Large intestine (tissue), 3 donors: ENCODE measurements around the gene ZNF491. TPM values are rescaled to one million over a fixed set of nuclear protein-coding genes. Genes with fewer than 3 reads are reported as not detected.
"Not testable (repeated sequence)": the region's sequence is repeated elsewhere in the genome, so short reads cannot be mapped to it uniquely, and the experiment has no call there.

ENCODE experiments used
- DNase-seq, 2 donors: peaks; one replicate each; pipeline versions ENCODE4 v3.0.0 to v3.0.0-alpha.2; 2013
- H3K27ac ChIP-seq: one replicate; pipeline ENCODE4 v1.5.1; 2013; ENCODE audit warnings: low read length
- H3K27me3 ChIP-seq: 2 replicates; pipeline ENCODE4 v1.6.1; 2013; ENCODE audit warnings: low read length; ENCODE audit not compliant: control insufficient read depth, insufficient read depth
- H3K36me3 ChIP-seq: 2 replicates; pipeline ENCODE4 v1.6.1; 2013; ENCODE audit warnings: low read length; ENCODE audit not compliant: control insufficient read depth, insufficient read depth
- H3K4me1 ChIP-seq: one replicate; pipeline ENCODE4 v1.6.1; 2013; ENCODE audit warnings: low read length; ENCODE audit not compliant: control insufficient read depth, insufficient read depth
- H3K4me3 ChIP-seq: one replicate; pipeline ENCODE4 v1.5.1; 2013; ENCODE audit warnings: low read length
- H3K9me3 ChIP-seq: one replicate; pipeline ENCODE4 v1.6.1; 2013; ENCODE audit warnings: mild to moderate bottlenecking, low read depth, low read length, moderate library complexity; ENCODE audit not compliant: control insufficient read depth
- WGBS: methylation state at CpG from one replicate; pipeline ENCODE4 v1.1.5; 2013; ENCODE audit warnings: low lambda C conversion rate; ENCODE audit not compliant: insufficient coverage; 5-methylcytosine and 5-hydroxymethylcytosine counted together
- polyA plus RNA-seq: library from polyadenylated mRNA; unstranded; fragments of 120-200 nt; gene quantifications from one replicate; pipeline ENCODE4 v1.2.1, GENCODE V29; 2013

The ZNF491 gene
- polyA plus RNA-seq, 1 donor: 2.4 TPM

DNA sequence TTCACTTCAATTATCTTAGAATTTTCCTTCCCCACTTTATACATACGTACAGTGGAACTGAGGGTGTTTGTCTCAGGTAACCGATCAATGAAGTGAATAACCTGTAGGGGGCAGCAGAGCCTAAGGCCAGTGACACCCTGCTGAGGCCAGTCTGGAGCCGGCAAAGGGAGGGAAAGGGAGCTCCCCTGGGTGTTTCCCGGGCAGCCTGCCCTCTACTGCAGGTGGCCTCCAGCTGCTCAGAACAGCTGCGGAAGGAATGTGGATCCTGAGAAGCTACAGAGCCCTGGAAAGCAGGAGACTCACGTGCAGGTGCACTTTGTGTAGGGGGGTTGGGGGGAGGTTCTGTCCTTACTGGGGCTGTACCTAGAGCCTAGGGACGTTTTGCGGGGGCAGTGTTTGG, 832 bp upstream of the ZNF491 start:
- Histone ChIP-seq H3K36me3 (no peaks in the 10 kb centered on the region), H3K4me3 (no peak overlapping the region), H3K27ac (no peak overlapping the region), H3K4me1 (peaks cover 11% of the 10 kb centered on the region), H3K9me3 (no peaks in the 10 kb centered on the region), H3K27me3 (no peaks in the 10 kb centered on the region)
- peak; percentile 88 to 89 for DNase-seq
- no CpG with 5 or more reads among the region's 8 CpGs for WGBS

DNA sequence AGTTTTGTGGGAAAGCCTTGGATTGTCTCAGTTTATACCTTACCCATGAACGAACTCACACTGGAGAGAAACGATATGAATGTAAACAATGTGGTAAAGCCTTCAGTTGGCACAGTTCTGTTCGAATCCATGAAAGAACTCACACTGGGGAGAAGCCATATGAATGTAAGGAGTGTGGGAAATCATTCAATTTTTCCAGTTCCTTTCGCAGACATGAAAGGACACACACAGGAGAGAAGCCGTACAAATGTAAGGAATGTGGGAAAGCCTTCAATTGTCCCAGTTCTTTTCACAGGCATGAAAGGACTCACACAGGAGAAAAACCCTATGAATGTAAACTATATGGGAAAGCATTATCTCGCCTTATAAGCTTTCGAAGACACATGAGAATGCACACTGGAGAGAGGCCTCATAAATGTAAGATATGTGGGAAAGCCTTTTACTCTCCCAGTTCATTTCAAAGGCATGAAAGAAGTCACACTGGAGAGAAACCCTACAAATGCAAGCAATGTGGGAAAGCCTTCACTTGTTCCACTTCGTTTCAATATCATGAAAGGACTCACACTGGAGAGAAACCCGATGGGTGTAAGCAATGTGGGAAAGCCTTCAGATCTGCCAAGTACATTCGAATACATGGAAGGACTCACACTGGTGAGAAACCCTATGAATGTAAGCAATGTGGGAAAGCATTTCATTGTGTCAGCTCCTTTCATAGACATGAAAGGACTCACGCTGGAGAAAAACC, 8.2 kb downstream of the ZNF491 start:
- WGBS: no CpG with 5 or more reads among the region's 11 CpGs
- H3K36me3 ChIP-seq: no peaks in the 10 kb centered on the region

DNA sequence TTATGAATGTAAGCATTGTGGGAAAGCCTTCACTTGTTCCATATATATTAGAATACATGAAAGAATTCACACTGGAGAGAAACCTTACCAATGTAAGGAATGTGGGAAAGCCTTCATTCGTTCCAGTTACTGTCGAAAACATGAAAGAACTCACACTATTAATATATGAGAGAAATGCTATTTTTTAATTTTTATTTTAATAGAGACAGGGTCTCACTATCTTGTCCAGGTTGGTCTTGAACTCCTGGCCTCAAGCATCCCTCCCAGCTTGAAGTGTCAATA, 8.7 kb downstream of the ZNF491 start:
- WGBS: no CpG with 5 or more reads among the region's 2 CpGs
- H3K27ac ChIP-seq: no peak overlapping the region
- peaks cover 9% of the 10 kb centered on the region for H3K9me3 ChIP-seq
- DNase-seq: no peak
- no peaks in the 10 kb centered on the region for H3K36me3 ChIP-seq
- H3K27me3 ChIP-seq: no peaks in the 10 kb centered on the region
- no peak overlapping the region for H3K4me3 ChIP-seq
- H3K4me1 ChIP-seq: no peaks in the 10 kb centered on the region

More for the DNA sequence above, 8.2 kb downstream of the ZNF491 start:
- H3K9me3 ChIP-seq: peaks cover 9% of the 10 kb centered on the region
- H3K4me1 ChIP-seq: no peaks in the 10 kb centered on the region
- H3K27me3 ChIP-seq: no peaks in the 10 kb centered on the region
- H3K27ac ChIP-seq: no peak overlapping the region
- H3K4me3 ChIP-seq: no peak overlapping the region
- DNase-seq: no peak

DNA sequence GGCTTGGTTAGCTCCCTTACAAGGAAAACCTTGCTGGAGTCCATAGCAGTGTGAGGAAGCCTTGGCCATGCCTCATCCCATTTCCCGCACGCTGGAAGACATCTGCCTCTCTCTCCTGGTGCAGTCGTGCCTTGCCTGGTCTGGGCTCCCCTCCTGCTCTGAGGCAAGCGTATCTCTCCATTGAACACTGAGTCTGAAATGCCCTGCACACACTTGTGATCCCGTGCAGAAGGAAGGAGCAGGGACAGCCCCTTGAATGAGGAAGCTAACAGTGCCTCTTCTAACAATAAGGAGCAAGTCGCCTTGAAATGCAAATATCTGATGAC, 15.3 kb downstream of the ZNF491 start:
- Histone ChIP-seq H3K4me3 (peak overlapping the region; percentile 97), H3K9me3 (peaks cover 15% of the 10 kb centered on the region)
- no peak for DNase-seq

DNA sequence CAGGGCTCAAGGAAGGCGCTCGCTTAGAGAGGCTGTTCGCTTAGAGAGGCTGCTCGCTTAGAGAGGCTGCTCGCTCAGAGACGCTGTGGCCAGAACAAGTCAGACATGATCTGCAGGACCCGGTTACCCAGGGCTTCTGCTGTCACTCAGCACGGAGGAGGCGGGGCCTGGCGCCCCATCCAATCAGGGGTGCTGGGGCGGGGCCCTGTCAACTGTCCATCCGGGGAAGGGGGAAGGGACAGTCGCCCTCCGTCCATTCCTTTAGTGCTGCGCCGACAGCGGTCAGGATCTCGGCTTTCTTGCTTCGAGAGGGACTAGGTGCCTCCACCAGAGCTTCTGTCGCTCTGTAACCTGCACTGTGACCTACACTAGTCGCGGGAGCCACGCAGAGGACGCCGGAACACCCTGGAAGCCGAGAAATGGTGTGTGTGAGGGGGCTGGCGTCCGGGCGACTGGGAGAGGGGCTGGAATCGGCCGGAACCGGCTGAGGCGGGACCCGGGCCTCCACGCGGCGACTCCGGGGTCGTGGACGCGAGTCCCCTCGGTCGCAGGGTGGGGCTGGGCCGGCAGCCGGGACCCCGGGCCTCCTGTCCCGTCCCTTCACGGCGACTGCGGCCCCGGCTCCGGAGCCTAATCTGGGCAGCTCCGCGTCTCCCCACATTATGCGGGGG, 15.8 kb downstream of the ZNF491 start, which contains the start of gene ZNF440:
TSS of gene ZNF440 (plus strand) at position 245 of the 671 bp plus-strand sequence. CDS start at position 420, 175 bp downstream.
- Histone ChIP-seq H3K4me3 (peak within 1 kb of the TSS; percentile 97), H3K4me1 (peaks cover 6% of the 10 kb centered on the region), H3K9me3 (peaks cover 16% of the 10 kb centered on the region), H3K27ac (peak within 1 kb of the TSS; percentile 96), H3K36me3 (peaks cover 7% of the 10 kb centered on the region), H3K27me3 (no peaks in the 10 kb centered on the region)
- no CpG with 5 or more reads among the region's 55 CpGs for WGBS
- peak; percentile 96 to 97 for DNase-seq

More for the DNA sequence above, 15.3 kb downstream of the ZNF491 start:
- H3K27me3 ChIP-seq: no peaks in the 10 kb centered on the region
- H3K27ac ChIP-seq: peak overlapping the region; percentile 58
- peaks cover 6% of the 10 kb centered on the region for H3K4me1 ChIP-seq
- H3K36me3 ChIP-seq: peaks cover 4% of the 10 kb centered on the region
- WGBS: no CpG with 5 or more reads among the region's 6 CpGs

DNA sequence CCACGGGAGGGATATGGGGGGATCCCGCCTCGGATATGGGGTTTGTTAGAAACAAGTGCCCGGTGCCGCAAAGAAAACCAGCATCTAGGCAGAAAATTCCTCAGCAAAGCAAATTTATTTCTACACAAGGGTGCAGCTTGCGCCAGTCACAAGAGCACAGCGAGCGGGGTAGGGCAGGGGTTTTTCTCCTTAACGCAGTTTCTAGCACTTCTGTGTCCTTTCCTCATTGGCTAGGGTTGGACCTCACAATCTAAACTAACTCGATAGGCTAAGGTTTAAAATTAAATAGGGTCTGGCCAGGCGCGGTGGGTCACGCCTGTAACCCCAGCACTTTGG, 16.3 kb downstream of the ZNF491 start:
- H3K27me3 ChIP-seq: no peaks in the 10 kb centered on the region
- H3K27ac ChIP-seq: peak overlapping the region; percentile 96
- H3K4me3 ChIP-seq: peak overlapping the region; percentile 97
- WGBS: no CpG with 5 or more reads among the region's 13 CpGs
- H3K4me1 ChIP-seq: peaks cover 6% of the 10 kb centered on the region
- H3K9me3 ChIP-seq: peaks cover 22% of the 10 kb centered on the region
- peaks cover 12% of the 10 kb centered on the region for H3K36me3 ChIP-seq
- peak; percentile 2 to 70 for DNase-seq

DNA sequence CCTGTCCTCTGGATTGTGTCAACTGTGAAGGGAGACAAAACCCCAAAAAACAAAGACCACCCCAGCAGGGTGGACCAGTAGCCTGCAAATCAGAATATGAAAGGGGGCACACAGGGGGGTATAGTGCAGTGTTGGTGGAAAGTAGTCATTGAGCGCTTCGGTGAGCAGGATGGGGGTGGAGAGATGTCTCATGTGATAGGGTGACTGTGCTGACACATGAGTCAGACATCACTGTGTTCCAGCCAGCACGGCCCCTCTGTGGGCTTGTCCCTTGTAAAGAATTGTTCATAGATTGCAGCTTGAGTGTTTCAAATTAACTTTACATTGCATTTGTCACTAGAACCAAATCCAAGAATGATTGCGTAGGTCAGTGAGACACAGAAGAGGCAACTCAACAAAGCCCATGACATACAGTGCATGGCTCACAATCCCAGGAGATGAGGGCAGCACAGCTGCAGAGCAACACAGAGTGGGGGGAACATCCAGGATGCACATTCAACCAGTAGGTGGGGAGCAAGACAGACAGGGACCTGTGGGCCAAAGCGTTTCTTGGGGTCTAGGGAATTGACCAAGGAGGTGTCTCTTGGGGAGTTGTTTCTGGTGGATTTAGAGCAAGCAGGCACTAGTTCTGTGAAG, 23.3 kb downstream of the ZNF491 start:
- Histone ChIP-seq H3K27ac (no peak overlapping the region), H3K4me3 (no peak overlapping the region), H3K27me3 (no peaks in the 10 kb centered on the region), H3K4me1 (no peaks in the 10 kb centered on the region), H3K9me3 (peaks cover 35% of the 10 kb centered on the region), H3K36me3 (peaks cover 31% of the 10 kb centered on the region)
- no peak for DNase-seq
- no CpG with 5 or more reads among the region's 5 CpGs for WGBS

DNA sequence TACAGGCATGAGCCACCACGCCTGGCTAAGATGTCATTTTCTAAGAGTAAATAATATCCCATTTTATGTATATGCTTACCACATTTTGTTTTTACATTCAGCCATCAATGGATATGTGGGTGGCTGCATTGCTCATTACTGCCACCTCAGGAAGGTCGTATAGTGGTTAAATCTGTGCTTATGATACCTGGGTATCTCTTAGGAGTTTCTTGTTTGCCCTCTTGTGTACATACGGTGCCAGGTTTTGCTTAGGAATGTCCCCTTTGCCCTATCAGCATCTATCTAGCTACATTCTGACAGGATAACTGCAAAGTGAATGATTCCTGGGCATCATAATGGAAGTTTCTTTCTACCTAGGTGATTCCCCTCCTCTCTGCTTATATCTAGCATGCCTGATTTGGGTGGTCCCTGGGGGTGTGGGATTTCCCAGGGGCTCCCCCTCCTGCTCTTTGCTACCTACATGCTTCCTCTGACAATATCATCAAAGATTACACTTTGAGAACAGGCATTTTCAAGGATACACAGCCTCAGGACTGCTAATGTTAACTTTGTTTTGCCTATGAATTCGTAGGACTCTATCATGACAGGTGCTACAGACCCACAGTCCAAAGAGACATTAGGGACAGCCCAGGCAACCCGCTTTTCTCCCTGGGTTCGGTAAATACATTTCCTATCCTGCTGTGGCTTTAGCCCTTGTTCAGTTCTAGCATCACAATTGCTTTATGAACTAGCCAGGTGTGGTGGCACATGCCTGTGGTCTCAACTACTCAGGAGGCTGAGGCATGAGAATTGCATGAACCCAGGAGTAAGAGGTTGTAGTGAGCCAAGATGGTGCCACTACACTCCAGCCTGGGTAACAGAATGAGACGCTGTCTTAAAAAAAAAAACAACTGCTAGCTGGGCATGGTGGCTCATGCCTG, 30.9 kb downstream of the ZNF491 start:
- H3K4me1 ChIP-seq, H3K27me3 ChIP-seq, DNase-seq, H3K4me3 ChIP-seq, H3K27ac ChIP-seq: not testable (repeated sequence)
- Histone ChIP-seq H3K36me3 (peaks cover 47% of the 10 kb centered on the region), H3K9me3 (peaks cover 49% of the 10 kb centered on the region)
- no CpG with 5 or more reads among the region's 7 CpGs for whole genome bisulfite sequencing

DNA sequence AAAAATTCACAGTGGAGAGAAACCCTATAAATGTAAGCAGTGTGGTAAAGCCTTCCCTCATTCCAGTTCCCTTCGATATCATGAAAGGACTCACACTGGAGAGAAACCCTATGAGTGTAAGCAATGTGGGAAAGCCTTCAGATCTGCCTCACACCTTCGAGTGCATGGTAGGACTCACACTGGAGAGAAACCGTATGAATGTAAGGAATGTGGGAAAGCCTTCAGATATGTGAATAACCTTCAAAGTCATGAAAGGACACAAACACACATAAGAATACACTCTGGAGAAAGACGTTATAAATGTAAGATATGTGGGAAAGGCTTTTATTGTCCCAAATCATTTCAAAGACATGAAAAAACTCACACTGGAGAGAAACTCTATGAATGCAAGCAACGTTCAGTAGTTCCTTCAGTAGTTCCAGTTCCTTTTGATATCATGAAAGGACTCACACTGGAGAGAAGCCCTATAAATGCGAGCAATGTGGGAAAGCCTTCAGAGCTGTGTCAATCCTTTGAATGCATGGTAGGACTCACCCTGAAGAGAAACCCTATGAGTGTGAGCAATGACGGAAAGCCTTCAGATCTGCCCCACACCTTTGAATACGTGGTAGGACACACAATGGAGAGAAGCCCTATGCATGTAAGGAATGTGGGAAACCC, 34.1 kb downstream of the ZNF491 start:
- no peak for DNase-seq
- H3K9me3 ChIP-seq: peaks cover 39% of the 10 kb centered on the region
- H3K4me3 ChIP-seq: no peak overlapping the region
- no peak overlapping the region for H3K27ac ChIP-seq
- peaks cover 5% of the 10 kb centered on the region for H3K4me1 ChIP-seq
- H3K27me3 ChIP-seq: no peaks in the 10 kb centered on the region
- peaks cover 46% of the 10 kb centered on the region for H3K36me3 ChIP-seq
- 90% methylated on average over 2 of the region's 8 CpGs for WGBS

DNA sequence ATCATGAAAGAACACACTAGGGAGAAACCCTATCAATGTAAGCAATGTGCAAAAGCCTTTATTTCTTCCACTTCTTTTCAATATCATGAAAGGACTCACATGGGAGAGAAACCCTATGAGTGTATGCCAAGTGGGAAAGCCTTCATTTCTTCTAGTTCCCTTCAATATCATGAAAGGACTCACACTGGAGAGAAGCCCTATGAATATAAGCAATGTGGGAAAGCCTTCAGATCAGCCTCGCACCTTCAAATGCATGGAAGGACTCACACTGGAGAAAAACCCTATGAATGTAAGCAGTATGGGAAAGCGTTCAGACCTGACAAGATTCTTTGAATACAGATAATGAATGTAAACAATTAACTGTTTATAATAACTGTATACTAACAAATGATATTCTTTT, 35.2 kb downstream of the ZNF491 start:
- DNase-seq: no peak
- Histone ChIP-seq H3K27ac (no peak overlapping the region), H3K4me1 (peaks cover 5% of the 10 kb centered on the region), H3K9me3 (peaks cover 34% of the 10 kb centered on the region), H3K36me3 (peaks cover 46% of the 10 kb centered on the region), H3K27me3 (no peaks in the 10 kb centered on the region), H3K4me3 (no peak overlapping the region)
- 100% methylated on average over 2 of the region's 2 CpGs for WGBS
